GM19324 (cell line): ENCODE measurements around the gene ZIK1.

Source experiments
- ATAC-seq: cut with Tn5 transposase; IDR thresholded peaks from one replicate; pipeline ENCODE4 v1.9.1; 2021; ENCODE audit warnings: mild to moderate bottlenecking, moderate library complexity; ENCODE audit not compliant: unreplicated experiment, low FRiP score

The ZIK1 gene

GRCh38 chr19:57606931-57607330 lies 23.0 kb downstream of the ZIK1 start:
- no peak for ATAC-seq

GRCh38 chr19:57611113-57611512 lies 27.2 kb downstream of the ZIK1 start:
- ATAC-seq: no peak

- ATAC-seq: peak; percentile 91
Measured at GRCh38 chr19:57613941-57614743, 30.2 kb downstream of the ZIK1 start, which contains the start of gene ZNF134. Gene ZNF134 (plus strand): TSS chr19:57614242. CDS start chr19:57619469, 5,227 bp downstream.

GRCh38 chr19:57615346-57615745 lies 31.4 kb downstream of the ZIK1 start:
- no peak for ATAC-seq

- ATAC-seq: no peak
Measured at GRCh38 chr19:57620673-57621348, 36.9 kb downstream of the ZIK1 start.

- ATAC-seq: no peak
Measured at GRCh38 chr19:57623091-57623490, 39.1 kb downstream of the ZIK1 start.

GRCh38 chr19:57632987-57633831 lies 49.3 kb downstream of the ZIK1 start, which contains the start of gene ZNF211:
Gene ZNF211 (plus strand): TSS chr19:57633168. CDS start chr19:57633347, 179 bp downstream.
- peak; percentile 92 for ATAC-seq

GRCh38 chr19:57633832-57634131 lies 49.8 kb downstream of the ZIK1 start:
- no peak for ATAC-seq

GRCh38 chr19:57637379-57637778 lies 53.4 kb downstream of the ZIK1 start:
- ATAC-seq: no peak

GRCh38 chr19:57641715-57642234 lies 57.8 kb downstream of the ZIK1 start:
- ATAC-seq: no peak

GRCh38 chr19:57642396-57643046 lies 58.6 kb downstream of the ZIK1 start:
- ATAC-seq: no peak
